ENCODE data around the gene PNPLA6. TPM values are rescaled to one million over a fixed set of nuclear protein-coding genes. Genes with fewer than 3 reads are reported as not detected.

The PNPLA6 gene
- total and polyA plus RNA-seq, 9 of the 15 experiments (the other 6 are each of a cell fraction or from before 2014, with no cell fraction given): 0.07 to 30.2 (median 8.3) TPM

DNA sequence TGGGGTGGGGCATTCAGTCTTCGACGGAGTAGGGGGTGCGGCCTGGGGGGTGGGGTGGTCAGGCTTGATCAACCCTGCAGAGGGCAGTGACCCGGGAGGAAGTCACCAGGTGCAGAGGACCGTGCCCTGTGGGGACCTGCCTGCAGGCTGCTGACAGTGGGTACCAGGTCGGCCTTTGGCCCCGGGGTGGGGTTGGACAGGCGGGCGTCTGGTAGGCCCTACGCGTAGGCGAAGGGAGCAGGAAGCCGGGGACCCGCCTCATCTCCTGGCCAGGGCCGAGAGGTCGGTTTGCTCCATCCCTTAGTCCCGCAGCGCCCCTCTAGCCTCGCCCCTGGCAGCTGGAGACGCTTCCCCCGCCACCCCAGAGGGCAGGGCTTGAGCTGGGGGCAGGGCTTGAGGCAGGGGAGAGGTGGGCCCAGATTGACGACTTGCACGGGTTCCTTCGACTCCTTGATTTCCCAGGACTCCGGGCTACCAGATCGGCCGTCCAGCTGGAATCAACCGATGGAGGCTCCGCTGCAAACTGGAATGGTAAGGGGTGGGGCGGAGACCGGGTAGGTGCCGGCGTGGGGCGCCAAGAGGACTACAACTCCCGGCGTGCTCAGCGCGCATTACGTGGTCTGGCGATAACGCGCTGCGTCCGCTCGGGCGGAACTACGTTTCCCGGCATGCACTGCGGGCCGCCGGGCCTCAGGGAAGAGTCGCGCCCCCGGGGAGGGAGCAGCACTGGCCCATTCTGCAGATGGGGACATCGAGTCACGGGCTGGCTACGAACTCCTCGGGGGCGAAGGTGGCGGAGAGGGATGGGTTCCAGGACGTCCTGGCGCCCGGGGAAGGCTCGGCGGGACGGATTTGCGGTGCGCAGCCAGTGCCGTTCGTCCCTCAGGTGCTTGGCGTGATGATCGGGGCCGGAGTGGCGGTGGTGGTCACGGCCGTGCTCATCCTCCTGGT lies at the start of gene PNPLA6 (continued):
- TF ChIP-seq, protein P1, sequence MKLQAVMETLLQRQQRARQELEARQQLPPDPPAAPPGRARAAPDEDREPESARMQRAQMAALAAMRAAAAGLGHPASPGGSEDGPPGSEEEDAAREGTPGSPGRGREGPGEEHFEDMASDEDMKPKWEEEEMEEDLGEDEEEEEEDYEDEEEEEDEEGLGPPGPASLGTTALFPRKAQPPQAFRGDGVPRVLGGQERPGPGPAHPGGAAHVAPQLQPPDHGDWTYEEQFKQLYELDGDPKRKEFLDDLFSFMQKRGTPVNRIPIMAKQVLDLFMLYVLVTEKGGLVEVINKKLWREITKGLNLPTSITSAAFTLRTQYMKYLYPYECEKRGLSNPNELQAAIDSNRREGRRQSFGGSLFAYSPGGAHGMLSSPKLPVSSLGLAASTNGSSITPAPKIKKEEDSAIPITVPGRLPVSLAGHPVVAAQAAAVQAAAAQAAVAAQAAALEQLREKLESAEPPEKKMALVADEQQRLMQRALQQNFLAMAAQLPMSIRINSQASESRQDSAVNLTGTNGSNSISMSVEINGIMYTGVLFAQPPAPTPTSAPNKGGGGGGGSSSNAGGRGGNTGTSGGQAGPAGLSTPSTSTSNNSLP (IDR thresholded peaks at IDR 0.05; ENCODE audit: borderline replicate concordance, low read depth, low read length): no peak
- peak; percentile 99 for TF ChIP-seq PCBP1 (IDR thresholded peaks at IDR 0.05; ENCODE audit: low read depth, low read length, poor library complexity, severe bottlenecking)
- TF ChIP-seq MCM7 (IDR thresholded peaks at IDR 0.05): no peak
- TF ChIP-seq, protein P2, sequence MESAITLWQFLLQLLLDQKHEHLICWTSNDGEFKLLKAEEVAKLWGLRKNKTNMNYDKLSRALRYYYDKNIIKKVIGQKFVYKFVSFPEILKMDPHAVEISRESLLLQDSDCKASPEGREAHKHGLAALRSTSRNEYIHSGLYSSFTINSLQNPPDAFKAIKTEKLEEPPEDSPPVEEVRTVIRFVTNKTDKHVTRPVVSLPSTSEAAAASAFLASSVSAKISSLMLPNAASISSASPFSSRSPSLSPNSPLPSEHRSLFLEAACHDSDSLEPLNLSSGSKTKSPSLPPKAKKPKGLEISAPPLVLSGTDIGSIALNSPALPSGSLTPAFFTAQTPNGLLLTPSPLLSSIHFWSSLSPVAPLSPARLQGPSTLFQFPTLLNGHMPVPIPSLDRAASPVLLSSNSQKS (CRISPR knock-in tag; IDR thresholded peaks at IDR 0.05): no peak
- TF ChIP-seq FOXJ3 (CRISPR knock-in tag; IDR thresholded peaks at IDR 0.05): no peak
- no peak for TF ChIP-seq ZNF384 (IDR thresholded peaks at IDR 0.05; ENCODE audit: low read depth, low read length)
- no peak for TF ChIP-seq TFAM (CRISPR knock-in tag; conservative IDR thresholded peaks at IDR 0.05)
- peak in 1 of 2 experiments; percentile 69; a peak in 1 of 4 replicates for TF ChIP-seq SIN3A (IDR thresholded peaks at IDR 0.05; ENCODE audit: borderline replicate concordance in 2 of 2, control insufficient read depth in 1 of 2, low read depth in 2 of 2, low read length in 2 of 2)
- TF ChIP-seq DMBX1 (CRISPR knock-in tag; IDR thresholded peaks at IDR 0.05; ENCODE audit: borderline replicate concordance): peak; percentile 54; the same call in 1 of the 2 replicates
- TF ChIP-seq, protein P3, sequence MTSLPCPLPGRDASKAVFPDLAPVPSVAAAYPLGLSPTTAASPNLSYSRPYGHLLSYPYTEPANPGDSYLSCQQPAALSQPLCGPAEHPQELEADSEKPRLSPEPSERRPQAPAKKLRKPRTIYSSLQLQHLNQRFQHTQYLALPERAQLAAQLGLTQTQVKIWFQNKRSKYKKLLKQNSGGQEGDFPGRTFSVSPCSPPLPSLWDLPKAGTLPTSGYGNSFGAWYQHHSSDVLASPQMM (CRISPR knock-in tag; IDR thresholded peaks at IDR 0.05): no peak
- no peak for TF ChIP-seq L3MBTL2 (IDR thresholded peaks at IDR 0.05)
- TF ChIP-seq SMARCE1 (IDR thresholded peaks at IDR 0.05): no peak
- TF ChIP-seq, protein P4, sequence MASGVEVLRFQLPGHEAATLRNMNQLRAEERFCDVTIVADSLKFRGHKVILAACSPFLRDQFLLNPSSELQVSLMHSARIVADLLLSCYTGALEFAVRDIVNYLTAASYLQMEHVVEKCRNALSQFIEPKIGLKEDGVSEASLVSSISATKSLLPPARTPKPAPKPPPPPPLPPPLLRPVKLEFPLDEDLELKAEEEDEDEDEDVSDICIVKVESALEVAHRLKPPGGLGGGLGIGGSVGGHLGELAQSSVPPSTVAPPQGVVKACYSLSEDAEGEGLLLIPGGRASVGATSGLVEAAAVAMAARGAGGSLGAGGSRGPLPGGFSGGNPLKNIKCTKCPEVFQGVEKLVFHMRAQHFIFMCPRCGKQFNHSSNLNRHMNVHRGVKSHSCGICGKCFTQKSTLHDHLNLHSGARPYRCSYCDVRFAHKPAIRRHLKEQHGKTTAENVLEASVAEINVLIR (CRISPR knock-in tag; IDR thresholded peaks at IDR 0.05): peak; percentile 94
- no peak for TF ChIP-seq KAT2B (IDR thresholded peaks at IDR 0.05; ENCODE audit: low read depth, low read length)
- no peak for TF ChIP-seq ZNF41 (CRISPR knock-in tag; conservative IDR thresholded peaks at IDR 0.05)
- no peak for TF ChIP-seq ZNF445 (CRISPR knock-in tag; IDR thresholded peaks at IDR 0.05; ENCODE audit: low read depth)
- TF ChIP-seq, protein P5, sequence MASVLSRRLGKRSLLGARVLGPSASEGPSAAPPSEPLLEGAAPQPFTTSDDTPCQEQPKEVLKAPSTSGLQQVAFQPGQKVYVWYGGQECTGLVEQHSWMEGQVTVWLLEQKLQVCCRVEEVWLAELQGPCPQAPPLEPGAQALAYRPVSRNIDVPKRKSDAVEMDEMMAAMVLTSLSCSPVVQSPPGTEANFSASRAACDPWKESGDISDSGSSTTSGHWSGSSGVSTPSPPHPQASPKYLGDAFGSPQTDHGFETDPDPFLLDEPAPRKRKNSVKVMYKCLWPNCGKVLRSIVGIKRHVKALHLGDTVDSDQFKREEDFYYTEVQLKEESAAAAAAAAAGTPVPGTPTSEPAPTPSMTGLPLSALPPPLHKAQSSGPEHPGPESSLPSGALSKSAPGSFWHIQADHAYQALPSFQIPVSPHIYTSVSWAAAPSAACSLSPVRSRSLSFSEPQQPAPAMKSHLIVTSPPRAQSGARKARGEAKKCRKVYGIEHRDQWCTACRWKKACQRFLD (CRISPR knock-in tag; IDR thresholded peaks at IDR 0.05): no peak
- no peak for TF ChIP-seq U2AF2 (optimal IDR thresholded peaks at IDR 0.05; ENCODE audit: low read depth, low read length)
- TF ChIP-seq, protein P6, sequence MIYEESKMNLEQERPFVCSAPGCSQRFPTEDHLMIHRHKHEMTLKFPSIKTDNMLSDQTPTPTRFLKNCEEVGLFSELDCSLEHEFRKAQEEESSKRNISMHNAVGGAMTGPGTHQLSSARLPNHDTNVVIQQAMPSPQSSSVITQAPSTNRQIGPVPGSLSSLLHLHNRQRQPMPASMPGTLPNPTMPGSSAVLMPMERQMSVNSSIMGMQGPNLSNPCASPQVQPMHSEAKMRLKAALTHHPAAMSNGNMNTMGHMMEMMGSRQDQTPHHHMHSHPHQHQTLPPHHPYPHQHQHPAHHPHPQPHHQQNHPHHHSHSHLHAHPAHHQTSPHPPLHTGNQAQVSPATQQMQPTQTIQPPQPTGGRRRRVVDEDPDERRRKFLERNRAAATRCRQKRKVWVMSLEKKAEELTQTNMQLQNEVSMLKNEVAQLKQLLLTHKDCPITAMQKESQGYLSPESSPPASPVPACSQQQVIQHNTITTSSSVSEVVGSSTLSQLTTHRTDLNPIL (CRISPR knock-in tag; IDR thresholded peaks at IDR 0.05): no peak
- TF ChIP-seq ZNF57 (CRISPR knock-in tag; IDR thresholded peaks at IDR 0.05): no peak
